Suprapubic skin (tissue), 4 donors: ENCODE results near the gene SGPL1. TPM values are rescaled to one million over a fixed set of nuclear protein-coding genes. Genes with fewer than 3 reads are reported as not detected.

Source experiments
- DNase-seq, 2 donors: peaks; one replicate each; pipeline ENCODE4 v3.0.0-alpha.2; 2019; ENCODE audit warnings: low spot score in 2 of 2
- H3K27ac ChIP-seq: fragments of 200-600 bp; sonication (generic); one replicate; pipeline ENCODE4 v1.5.1; 2019
- H3K27me3 ChIP-seq: fragments of 200-600 bp; sonication (generic); one replicate; pipeline ENCODE4 v1.5.1; 2019
- H3K36me3 ChIP-seq: fragments of 200-600 bp; sonication (generic); one replicate; pipeline ENCODE4 v1.5.1; 2019
- H3K4me1 ChIP-seq: fragments of 200-600 bp; sonication (generic); one replicate; pipeline ENCODE4 v1.5.1; 2019
- H3K4me3 ChIP-seq: fragments of 200-600 bp; sonication (generic); one replicate; pipeline ENCODE4 v1.5.1; 2019; ENCODE audit warnings: mild to moderate bottlenecking
- H3K9me3 ChIP-seq: fragments of 200-600 bp; sonication (generic); one replicate; pipeline ENCODE4 v1.5.1; 2019
- EP300 ChIP-seq: sonication (generic); formaldehyde crosslinking; IDR thresholded peaks from one replicate; pipeline ENCODE4 v1.6.1; 2017; ENCODE audit warnings: antibody characterized with exemption
- POLR2A ChIP-seq, 2 donors: fragments of 450-650 bp; IDR thresholded peaks; one replicate each; pipeline ENCODE4 v1.6.1; 2017; ENCODE audit warnings: antibody characterized with exemption in 2 of 2, mild to moderate bottlenecking in 2 of 2, moderate library complexity in 2 of 2
- POLR2AphosphoS5 ChIP-seq, 3 donors: sonication (generic); formaldehyde crosslinking; IDR thresholded peaks; one replicate each; pipeline ENCODE4 v1.6.1; 2017; ENCODE audit warnings: antibody characterized with exemption in 3 of 3
- WGBS: methylation state at CpG from one replicate; pipeline ENCODE4 v1.1.5; 2018; 5-methylcytosine and 5-hydroxymethylcytosine counted together
- total RNA-seq, 4 donors: library from RNA; depleted of rRNA; stranded (reverse); fragments of >200 nt; gene quantifications; one replicate each; pipeline ENCODE4 v1.1.0, GENCODE V29; 2016
- TF ChIP-seq, protein P1 (sequence below), 2 donors: fragments of 200-600 bp in 1 of 2; fragments of 450-650 bp in 1 of 2; sonication (generic) in 1 of 2; IDR thresholded peaks; one replicate each; pipeline ENCODE4 v1.5.1; 2016 to 2019; ENCODE audit warnings: antibody characterized with exemption in 2 of 2, mild to moderate bottlenecking in 1 of 2, moderate library complexity in 1 of 2

Gene SGPL1
- total RNA-seq, 4 donors from 2014 or later: 54.4 to 80.1 (median 59.6) TPM

DNA sequence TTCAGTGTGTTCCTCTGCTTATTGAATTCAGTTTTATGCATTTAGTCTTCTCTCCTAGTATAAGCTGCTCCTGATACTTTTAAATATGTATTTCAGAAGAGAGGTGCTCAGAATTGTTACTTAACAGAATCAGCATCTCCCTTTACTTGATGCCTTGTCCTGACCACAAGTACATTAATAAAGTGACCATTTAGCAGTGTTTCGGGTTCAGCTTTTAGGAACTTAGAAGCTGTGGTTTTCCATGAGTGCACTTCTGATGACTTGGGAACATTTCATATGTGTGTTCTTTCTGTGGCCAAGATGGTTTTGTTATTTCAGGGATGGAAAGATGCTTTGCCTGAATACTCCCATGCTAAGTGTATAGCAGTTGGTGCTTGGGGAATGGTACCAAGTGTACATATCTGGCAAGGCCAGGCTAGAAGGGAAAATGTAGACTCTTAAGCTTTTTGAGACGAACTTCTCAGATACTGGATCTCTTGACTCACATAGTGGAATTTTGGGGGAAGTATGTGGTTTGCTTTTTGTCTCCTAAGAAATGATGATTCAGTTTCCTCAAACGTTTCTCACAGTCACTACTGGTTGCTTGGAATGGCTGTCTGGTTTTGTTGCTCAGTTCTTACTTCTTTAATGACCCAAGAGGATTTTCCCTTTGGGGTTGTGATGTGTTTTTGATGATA lies 17.2 kb downstream of the SGPL1 start:
- Histone ChIP-seq H3K9me3 (no peaks in the 10 kb centered on the region), H3K4me1 (peaks cover 11% of the 10 kb centered on the region), H3K27me3 (no peaks in the 10 kb centered on the region), H3K27ac (no peak overlapping the region), H3K36me3 (peaks cover 4% of the 10 kb centered on the region), H3K4me3 (no peak overlapping the region)
- no peak for DNase-seq
- TF ChIP-seq, protein P1, sequence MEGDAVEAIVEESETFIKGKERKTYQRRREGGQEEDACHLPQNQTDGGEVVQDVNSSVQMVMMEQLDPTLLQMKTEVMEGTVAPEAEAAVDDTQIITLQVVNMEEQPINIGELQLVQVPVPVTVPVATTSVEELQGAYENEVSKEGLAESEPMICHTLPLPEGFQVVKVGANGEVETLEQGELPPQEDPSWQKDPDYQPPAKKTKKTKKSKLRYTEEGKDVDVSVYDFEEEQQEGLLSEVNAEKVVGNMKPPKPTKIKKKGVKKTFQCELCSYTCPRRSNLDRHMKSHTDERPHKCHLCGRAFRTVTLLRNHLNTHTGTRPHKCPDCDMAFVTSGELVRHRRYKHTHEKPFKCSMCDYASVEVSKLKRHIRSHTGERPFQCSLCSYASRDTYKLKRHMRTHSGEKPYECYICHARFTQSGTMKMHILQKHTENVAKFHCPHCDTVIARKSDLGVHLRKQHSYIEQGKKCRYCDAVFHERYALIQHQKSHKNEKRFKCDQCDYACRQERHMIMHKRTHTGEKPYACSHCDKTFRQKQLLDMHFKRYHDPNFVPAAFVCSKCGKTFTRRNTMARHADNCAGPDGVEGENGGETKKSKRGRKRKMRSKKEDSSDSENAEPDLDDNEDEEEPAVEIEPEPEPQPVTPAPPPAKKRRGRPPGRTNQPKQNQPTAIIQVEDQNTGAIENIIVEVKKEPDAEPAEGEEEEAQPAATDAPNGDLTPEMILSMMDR (IDR thresholded peaks at IDR 0.05): no peak
- no peak for TF ChIP-seq POLR2AphosphoS5 (IDR thresholded peaks at IDR 0.05)
- no peak for TF ChIP-seq EP300
- TF ChIP-seq POLR2A (IDR thresholded peaks at IDR 0.05): no peak
- 52% methylated on average over 3 of the region's 3 CpGs for WGBS

DNA sequence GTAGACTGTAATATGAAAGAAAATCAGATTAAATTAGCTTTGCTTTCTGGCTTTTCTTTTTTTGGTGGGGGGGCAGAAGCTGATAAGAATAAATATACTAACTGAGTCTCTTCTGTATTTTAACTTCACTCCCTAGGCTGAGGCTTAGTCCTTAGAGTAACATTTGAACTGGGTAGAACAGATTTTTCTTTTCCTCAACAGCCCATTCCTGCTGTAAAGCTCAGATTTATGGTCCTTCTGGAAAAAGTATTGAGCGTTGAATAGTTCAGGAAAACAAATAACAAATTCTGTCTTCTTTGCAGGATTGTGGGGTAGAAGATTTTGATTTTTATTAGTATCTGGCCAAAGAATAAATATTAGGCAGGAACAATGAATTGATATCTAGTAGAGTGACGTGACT lies 17.9 kb downstream of the SGPL1 start:
- 88% methylated on average over 2 of the region's 2 CpGs for WGBS
- Histone ChIP-seq H3K4me1 (peaks cover 11% of the 10 kb centered on the region), H3K27ac (no peak overlapping the region)

DNA sequence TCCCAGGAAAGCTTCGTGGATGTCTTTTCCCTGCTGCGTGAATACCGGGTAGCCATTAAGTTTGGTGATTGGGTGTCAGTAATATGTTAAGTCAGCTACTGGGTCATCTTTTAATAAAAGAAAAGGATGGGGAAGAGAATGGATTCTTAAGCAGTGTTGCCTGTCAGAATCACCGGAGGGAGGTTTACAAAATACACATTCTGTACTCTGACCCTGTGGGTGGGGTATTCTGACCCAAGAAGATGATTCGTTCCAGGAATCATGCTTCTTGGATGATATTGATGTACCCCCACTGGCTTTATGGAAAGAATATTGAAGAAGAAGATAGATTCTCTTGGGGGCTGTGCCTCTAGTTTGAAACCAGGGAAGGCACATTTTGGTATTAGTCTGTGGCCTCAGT lies 18.3 kb downstream of the SGPL1 start:
- no peak overlapping the region for H3K27ac ChIP-seq

More for the DNA sequence above, 17.9 kb downstream of the SGPL1 start:
- no peak for DNase-seq
- H3K9me3 ChIP-seq: no peaks in the 10 kb centered on the region
- no peak for TF ChIP-seq EP300
- TF ChIP-seq, protein P1 (IDR thresholded peaks at IDR 0.05): no peak
- TF ChIP-seq POLR2AphosphoS5 (IDR thresholded peaks at IDR 0.05): no peak
- no peak for TF ChIP-seq POLR2A (IDR thresholded peaks at IDR 0.05)
- H3K4me3 ChIP-seq: no peak overlapping the region
- H3K27me3 ChIP-seq: no peaks in the 10 kb centered on the region
- H3K36me3 ChIP-seq: peaks cover 4% of the 10 kb centered on the region

DNA sequence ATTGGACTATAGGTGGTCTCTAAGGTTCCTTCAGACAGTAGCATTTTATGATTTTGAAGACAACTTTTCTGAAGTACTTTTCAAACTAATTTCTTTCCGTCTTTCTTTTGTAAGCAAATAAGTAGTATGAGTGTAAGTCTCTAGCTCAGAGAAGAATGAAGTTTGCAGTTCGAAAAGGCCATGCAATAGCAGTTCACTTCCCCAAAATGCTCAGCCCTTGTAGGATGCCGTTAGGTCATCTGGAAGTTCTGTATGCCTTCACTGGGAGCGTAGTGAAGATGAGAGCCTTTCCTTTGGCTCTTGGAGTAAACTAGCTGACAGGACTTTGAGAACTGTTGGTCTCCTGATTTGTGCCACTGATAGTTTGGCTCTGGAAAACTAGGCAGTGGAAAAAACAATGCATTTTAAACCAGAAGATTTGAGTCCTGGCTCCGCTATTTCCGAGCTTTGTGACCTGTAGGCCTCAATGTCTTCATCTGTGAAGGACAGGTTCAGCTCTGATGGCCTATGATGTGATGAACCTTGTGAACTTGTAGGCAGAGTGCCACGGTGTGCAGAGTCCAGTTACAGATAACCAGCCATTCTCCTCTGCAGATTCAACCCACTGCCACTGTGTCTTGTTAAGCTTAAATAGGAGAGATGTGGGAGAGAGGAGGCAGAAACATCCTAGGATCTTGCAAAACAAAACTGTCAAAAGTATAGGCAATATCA lies 18.8 kb downstream of the SGPL1 start:
- TF ChIP-seq EP300 (no peak), POLR2A (IDR thresholded peaks at IDR 0.05) (no peak), POLR2AphosphoS5 (IDR thresholded peaks at IDR 0.05) (no peak)
- TF ChIP-seq, protein P1 (IDR thresholded peaks at IDR 0.05): no peak
- H3K27me3 ChIP-seq: no peaks in the 10 kb centered on the region
- no peak overlapping the region for H3K27ac ChIP-seq
- WGBS: 89% methylated on average over 7 of the region's 7 CpGs
- peaks cover 10% of the 10 kb centered on the region for H3K4me1 ChIP-seq
- no peak for DNase-seq
- H3K9me3 ChIP-seq: no peaks in the 10 kb centered on the region
- H3K4me3 ChIP-seq: no peak overlapping the region
- peaks cover 4% of the 10 kb centered on the region for H3K36me3 ChIP-seq

More for the DNA sequence above, 18.3 kb downstream of the SGPL1 start:
- Histone ChIP-seq H3K4me3 (no peak overlapping the region), H3K4me1 (peaks cover 11% of the 10 kb centered on the region), H3K9me3 (no peaks in the 10 kb centered on the region), H3K27me3 (no peaks in the 10 kb centered on the region), H3K36me3 (peaks cover 4% of the 10 kb centered on the region)
- DNase-seq: no peak
- WGBS: 94% methylated on average over 5 of the region's 5 CpGs
- TF ChIP-seq, protein P1 (IDR thresholded peaks at IDR 0.05): no peak
- TF ChIP-seq POLR2A (IDR thresholded peaks at IDR 0.05) (no peak), EP300 (no peak), POLR2AphosphoS5 (IDR thresholded peaks at IDR 0.05) (no peak)

DNA sequence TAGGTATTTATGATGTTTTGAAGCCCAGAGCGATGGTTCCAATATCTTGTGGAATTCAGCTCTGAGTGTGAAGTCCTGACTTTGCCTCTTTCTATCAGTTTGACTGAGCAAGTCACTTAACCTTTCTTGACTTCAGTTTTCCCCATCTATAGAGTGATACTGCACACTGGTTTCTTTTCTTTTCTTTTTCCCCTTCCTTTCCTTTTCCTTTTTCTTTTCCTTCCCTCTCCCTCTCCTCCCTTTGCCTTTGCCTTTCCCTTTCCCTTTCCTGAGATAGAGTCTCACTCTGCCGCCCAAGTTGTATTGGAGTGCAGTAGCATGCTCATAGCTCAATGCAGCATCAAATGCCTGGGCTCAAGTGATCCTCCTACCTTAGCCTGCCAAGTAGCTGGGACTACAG lies 20.6 kb downstream of the SGPL1 start:
- WGBS: 71% methylated on average over 2 of the region's 2 CpGs
- TF ChIP-seq POLR2A (IDR thresholded peaks at IDR 0.05) (no peak), EP300 (no peak), POLR2AphosphoS5 (IDR thresholded peaks at IDR 0.05) (no peak)
- TF ChIP-seq, protein P1 (IDR thresholded peaks at IDR 0.05): no peak
- Histone ChIP-seq H3K27me3 (no peaks in the 10 kb centered on the region), H3K27ac (no peak overlapping the region), H3K36me3 (peaks cover under 1% of the 10 kb centered on the region), H3K4me1 (no peaks in the 10 kb centered on the region), H3K9me3 (no peaks in the 10 kb centered on the region), H3K4me3 (no peak overlapping the region)
- DNase-seq: no peak
